Activated T-helper 9 cell treated with anti-CD3 and anti-CD28 coated beads, Interleukin-2, amount 50 U/mL, for 16 hours (primary cell): ENCODE measurements around the gene FOXD1.
"Not testable (repeated sequence)": the region's sequence is repeated elsewhere in the genome, so short reads cannot be mapped to it uniquely, and the experiment has no call there.

Experiments
- DNase-seq: peaks from one replicate; pipeline ENCODE4 v3.0.0-alpha.2; 2020; ENCODE audit warnings: low read depth

The FOXD1 gene

DNA sequence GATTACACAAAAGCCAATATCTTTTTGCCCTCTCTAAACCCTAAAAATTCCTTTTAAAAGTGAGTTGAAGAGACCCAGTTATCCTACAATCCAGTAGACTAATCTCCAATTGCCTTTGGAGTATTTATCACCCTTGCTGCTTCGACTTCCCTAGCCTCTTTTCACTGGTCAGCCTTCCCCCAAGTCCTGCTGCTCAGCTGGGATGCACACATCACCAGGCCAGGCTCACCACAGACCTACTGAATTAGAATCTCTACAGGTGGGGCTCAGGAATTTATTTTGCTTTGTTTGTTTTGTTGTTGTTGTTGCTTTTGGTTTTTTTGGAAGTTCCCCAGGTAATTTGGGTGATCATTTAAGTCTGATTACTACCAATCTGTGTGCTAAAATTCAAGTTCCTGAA, 11.6 kb upstream of the FOXD1 start:
- no peak for DNase-seq

DNA sequence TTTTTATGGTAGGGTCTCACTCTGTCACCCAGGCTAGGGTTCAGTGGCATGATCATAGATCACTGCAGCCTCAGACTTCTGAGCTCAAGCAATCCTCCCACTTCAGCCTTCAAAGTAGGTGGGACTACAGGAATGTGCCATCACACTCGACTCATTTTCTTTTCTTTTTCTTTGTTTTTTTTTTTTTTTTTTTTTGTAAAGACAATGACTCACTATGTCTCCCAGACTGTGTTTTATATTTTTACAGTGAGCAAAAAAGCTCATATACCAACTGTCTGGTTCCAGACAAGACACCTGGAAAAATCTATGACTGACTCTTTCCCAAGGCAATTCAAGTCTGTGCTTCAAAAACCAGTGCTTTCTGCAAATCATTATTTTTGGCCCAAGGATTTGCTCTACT, 10.8 kb upstream of the FOXD1 start:
- DNase-seq = no peak

DNA sequence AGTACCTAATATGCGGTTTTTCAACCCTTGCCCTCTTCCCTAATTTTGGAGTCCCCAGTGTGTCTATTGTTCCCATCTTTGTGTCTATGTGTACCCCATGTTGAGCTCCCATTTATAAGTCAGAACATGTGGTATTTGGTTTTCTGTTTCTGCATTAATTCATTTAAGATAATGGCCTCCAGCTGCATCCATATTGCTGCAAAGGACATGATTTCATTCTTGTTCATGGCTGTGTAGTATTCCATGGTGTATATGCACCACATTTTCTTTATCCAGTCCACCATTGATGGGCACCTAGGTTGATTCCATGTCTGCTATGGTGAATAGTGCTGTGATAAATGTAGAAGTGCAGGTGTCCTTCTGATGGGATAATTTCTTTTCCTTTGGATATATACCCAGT, 7.9 kb upstream of the FOXD1 start:
- DNase-seq = not testable (repeated sequence)

DNA sequence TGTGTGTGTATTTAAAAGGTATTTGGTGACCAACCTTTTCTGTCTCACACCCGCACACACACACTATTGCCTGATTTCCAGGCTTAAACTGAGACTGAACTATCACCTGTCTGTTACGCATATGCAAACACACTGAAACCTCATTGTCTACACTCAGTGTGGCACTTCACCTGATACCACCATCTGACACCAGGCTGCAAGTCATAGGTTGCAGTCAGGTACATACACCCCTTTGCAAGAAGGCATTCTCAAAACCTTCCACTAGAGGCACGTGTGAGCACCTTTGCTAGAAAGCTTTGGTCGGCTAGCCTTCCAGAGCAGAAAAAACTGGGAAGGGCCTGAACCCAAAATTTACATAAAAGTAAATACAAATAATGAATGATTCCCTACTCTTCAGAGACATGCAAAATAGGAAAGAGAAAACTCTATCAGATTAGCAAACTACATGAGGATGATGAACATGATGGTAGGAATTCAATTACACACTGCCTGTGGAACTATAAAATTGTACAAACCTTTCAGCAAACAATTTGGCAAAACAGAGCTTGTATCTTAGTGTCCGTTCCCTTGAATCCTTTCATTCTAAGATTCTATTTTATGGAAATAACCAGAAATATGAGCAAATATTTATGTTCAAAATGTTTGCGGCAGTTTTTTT, 5.9 kb upstream of the FOXD1 start:
- no peak for DNase-seq

DNA sequence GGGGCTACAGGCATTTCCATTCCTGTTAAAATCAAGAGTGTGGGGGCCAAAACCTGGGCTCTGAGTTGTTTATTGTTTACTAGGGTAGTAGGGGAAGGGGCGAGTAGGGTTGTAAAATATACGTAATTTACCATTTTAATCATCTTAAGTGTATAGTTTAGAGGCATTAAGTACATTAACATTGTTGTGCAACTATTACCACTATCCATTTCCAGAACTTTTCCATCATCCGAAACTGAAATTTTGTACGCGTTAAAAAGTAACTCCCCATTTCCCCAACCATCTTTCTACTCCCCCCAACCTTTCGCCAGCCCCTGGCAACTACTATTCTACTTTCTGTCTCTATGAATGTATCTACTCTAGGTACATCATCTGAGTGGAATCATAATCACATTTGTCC, 3.6 kb upstream of the FOXD1 start:
- DNase-seq = no peak

DNA sequence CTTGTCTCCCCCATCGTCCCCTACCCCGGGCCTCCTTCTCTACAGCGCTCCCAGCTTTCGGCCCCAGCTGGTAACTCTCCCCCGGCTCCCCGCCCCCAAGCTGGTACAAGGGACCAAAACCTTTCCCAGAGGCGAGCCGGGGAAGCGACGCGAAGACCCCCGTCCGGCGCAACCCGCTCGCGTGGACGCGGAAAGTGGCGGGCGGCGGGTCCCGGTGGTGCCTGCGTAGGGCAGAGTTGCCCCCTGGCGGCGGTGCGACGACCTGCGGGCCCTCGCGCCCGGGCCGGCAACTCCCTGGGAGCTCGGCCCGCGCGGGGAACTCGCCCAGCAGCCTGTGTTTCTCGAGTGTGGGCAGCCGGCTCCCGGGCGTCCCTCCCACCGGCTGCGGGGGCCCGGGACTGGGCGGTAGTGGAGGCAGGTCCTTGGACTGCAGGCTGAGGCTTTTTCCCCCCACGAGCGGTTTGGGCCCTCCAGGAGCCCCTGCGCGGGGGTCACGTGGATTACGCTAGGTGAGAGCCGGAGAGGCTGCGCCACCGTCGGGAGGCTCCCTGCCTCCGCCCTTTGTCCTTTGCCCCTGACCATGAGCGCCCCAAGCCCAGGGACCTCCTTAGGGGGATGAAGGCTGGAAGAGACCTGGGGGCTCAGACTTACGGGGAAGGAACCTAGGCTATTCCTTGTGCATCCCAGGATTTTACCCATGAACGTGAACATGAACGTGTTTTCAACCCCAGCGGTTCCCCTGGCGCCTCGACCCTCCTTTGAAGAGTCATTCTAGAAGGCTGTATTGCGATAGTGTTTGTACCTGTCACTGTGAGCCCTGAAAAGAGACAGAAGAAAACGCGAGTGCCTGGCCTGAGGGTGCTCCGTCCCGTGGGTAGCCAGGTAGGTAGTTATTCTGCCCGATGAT, 2.9 kb upstream of the FOXD1 start:
- DNase-seq = peak; percentile 51

DNA sequence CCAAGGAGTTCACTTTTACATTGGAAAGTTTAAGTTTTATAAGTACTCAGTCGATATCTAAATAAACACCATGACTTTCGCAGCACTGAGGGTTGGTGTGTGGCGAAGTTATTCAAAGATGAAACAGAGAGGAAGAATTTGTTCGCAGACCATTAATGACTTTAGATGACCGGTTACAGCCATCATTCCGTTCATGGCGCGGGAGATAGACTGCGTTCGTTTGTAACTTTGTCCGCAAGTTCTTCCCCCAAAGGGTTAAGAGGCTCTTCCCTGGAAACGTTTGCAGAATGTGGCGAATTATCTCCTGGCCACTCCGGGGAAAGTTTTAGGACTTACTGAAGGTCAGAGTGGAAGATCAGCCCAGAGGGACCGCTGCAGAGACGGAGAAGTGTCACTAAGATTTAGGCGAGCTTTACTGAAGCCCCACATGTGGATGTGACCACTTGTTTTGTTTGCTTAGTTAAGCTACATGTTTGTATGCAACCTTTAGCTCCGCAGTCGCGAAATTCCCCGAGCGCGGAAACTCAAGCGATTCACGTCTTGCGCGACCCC, 2.2 kb upstream of the FOXD1 start:
- DNase-seq = no peak

DNA sequence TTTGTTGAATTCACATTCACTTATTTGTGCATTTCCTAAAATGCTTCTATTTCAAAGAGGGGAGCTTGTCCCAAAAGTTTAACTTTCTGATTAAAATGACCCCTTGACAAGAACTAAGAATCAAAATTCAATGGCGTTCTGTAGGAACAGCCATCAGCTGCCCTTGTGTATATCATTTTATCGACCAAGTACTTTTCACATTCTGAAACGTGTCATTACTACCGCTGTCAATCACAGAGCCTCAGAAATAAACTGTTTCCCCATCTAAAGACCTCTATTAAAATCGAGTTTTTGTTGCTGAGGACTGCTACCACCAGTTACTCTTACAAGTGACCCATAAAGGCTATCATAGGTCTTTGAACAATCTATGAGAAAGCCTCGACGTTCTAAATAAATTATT, 1.6 kb upstream of the FOXD1 start:
- DNase-seq = no peak

DNA sequence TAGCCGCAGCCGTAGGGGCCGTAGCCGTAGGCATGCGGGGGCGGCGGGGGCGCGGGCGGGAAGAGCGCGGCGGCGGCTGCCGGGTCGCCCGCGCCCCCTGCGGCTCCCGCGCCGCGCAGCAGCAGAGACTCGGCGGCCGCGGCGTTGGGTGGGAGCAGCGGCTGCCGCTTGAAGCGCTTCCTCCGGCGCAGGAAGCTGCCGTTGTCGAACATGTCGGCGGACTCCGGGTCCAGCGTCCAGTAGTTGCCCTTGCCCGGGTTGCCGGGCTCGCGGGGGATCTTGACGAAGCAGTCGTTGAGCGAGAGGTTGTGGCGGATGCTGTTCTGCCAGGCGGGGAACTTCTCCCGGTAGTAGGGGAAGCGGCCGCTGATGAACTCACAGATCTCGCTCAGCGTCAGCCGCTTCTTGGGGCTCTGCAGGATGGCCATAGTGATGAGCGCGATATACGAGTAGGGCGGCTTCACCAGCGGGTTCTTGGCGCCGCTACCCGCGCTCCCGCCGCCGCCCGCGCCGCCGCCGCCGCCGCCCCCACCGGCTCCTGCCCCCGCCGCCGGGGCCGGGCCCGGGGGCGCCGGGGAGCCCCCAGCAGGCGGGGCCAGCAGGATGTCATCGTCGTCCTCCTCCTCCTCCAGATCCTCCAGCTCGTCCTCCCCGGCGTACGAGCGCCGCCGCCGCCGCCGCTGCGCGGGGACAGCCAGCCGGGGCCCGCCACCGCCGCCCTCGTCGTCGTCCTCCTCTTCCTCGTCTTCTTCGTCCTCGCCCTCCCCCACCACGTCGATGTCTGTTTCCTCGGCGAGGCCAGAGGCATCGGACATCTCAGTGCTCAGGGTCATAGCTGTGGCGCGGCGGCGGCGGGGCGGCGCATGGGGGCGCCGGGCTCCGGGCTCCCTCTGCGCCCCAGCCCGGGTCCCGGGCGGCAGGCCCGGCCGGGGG, 781 bp downstream of the FOXD1 start:
- DNase-seq = no peak

DNA sequence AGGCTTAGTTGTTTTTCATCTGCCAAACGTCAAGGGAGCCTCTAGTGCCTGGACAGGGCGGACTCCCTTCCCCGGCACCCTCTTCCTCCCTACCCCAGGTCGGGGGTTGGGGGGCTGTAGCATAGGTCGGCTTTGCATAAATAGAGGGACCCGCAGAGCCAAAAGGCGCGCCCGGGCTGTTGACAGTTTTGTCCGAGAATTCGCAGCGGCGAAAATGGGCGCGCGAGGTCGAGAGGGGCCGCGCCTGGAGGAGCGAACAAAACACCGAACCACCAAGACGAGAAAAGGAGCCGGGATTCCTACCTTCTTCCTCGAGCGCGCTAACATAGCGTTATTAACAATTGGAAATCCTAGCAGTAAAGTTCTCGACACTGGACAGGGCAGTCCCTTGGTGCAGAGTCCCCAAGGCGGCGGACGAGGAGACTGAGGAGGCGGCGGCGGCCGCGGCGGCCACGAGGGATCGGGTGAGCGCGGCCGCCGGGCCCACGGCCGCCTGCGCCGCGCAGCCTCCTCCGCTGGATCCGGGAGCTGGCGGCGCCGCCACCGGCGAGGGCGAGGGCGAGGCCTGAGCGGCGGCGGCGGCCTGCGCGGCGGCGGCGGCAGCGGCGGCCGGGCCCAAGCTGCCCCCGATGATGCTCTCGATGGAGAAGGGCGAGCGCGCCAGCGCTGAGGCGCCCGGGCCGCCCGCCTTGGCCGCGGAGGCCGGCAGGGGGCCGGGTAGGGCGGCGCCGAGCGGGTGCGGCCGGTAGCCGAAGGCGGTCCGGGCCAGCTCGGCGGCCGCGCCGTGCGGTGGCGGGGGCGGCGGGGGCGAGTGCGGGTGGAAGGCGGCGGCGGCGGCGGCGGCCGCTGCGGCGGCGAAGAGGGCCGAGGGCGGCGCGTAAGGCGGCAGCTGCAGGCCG, 1.7 kb downstream of the FOXD1 start:
- DNase-seq = no peak

DNA sequence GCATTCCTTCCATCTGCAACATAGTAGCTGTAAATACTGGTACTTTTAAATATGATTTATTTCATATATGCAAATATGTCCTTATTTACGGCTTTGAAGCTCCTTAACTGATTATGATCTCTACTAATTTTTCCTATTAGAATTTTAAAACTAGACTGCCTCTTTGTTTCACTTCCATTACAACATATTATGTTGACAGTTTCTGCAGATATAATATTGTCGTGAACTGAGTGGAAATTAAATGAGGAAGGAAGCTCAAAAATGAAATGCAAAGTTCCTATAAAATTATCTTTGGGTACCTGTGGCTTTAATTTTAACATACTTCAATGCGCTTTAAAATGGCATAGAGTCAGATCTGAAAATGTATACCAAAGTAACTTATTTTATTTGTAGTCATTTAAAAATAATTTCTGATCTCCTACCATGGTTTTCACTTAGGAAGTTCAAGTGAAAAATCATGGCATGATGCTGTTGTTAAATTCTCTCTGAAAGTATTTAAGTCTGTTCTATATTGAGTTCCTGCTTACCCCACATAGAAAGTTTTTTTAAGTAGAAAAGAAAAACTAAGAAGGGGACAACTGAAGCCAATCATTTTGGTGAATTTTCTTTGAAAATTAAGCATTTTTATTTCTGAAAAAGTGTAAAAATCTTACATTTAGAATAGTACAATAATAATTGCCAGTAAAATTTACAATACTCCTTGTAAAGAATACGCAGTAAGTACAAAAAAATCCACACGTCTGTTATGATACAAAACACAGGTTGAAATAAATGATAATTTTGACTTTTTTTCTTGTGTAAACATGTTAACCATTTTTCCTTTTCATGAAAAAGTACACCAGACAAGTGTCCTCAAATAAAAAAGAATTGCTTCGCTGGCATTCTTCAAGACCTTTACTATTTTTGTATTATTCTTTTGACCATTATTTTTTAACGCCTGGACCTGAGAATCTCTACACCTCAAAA, 2.6 kb downstream of the FOXD1 start:
- DNase-seq = no peak

DNA sequence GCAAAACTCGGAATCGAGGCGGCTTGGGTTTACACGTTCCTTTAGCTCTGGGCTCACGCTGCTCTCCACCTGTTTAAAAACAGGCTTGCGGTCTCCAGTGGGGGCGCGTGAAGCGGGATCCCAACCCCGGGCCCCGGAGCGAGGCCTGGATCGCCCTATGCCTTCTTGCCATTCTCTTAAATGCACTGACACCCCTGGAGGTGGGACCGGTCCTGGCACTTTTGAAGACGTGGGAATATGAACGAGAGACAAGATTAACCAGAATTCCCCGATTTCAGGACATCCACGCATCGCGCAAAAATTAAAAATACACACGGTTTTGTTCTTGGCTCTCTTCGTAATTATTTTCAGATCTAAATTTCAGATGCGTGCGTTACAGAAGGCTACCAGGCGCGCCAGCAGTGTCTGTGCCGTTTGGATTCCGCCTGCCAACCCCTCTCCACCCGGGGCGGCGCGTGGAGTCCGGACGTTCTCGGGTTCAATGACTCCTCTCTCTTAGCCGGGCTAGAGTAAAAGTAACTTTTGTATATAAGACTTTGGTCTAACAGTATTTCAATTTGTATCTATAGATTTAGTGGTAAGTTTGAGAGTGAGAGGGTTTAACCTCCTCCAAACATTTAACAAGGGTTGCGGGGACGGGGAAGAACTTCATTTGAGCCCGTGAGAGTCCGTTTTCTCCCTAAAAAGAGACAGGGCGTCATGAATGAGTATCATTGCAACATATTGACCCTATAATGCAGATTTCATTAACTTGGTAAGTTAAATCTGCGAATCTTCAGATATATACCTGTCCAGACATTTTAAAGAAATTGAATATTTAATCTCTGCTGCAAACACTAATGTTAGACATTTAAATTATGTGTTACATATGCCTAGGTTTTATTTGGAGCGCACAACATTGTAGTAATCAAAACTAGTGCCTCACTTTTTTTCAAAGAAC, 3.8 kb downstream of the FOXD1 start:
- no peak for DNase-seq

DNA sequence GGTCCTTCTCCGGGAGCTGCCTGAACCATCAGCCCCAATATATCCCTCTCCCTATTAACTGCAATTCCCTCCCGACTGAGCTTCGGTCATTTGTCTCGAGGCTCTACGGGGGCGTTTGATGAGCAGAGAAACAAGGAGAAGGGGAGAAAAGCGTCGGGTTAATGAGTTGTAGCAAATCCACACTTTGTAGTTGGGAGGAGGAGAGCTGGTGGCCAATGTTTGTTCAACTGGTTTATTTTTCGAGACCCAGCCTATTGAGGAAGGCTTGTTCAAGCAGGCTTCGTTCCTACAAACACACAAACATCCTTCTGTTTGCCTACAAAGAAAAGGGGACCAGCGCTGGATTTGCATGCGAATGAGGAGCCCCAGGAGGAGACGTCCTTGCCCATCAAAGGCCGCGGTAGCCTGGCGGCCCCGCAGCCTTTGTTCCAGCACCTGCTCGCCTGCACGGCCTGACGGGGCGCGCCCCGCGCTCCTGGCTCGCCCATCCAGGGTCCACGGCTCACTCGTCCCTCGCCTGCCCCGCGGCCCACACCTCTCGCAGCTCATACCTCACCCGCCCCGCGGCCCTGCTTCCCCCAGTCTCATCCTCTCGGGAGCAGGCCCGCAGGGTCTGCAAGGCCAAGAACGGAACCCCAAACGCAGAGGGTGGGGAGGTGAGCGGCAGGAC, 4.6 kb downstream of the FOXD1 start:
- no peak for DNase-seq

DNA sequence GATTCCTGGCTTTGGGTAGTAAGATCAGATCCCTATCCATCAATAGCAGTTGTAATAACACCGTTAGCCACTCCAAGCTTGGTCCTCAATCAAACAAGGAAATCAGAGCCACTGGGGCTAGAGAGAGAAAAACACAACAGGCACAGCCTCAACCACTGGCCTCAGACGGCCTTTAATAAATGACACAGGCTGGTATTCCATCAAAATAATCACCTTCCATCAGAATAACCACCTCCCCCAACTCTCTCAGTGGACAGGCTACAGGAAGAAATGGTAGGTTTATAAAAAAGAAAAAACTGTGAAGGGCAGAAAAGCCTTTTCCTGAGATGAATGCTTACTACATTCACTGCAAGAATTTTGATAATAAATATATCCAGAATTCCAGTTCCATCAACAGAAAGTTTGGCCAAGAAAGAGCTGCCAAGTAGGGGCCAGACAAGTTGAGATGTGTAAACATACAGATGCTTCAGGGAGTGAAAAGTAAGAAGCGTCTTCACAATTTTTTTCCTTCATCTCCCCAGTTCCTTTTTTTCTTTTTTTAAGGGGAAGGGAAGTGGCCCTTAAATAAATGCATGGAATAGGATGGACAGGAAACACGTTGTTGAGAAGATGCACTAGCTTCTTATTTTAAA, 5.5 kb downstream of the FOXD1 start:
- DNase-seq = no peak

DNA sequence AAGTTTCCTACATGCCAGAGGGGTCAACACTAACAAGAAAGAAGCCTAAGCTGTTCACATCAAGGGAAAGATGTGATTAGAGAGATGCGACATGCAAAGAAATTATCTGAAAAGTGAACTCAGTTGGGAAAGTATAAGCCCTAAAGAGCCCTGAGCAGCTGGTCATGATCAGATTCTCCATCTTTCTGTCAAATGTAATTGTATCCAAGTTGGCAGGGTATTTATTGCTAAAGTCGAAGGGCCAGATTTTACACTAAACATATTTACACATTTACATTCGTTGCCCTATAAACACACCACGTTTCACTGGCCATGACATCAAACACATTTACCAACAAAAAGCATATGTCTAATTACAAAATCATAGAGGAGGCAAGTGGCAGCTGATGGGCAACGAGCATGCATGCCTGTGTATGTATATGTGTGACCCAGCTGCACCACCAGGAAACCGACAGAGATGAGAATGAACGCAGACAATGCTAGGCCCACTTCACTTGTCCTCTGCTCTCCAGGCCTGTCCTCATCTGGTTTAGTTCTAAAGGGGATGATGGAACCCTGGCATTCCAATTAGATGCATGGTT, 6.3 kb downstream of the FOXD1 start:
- DNase-seq = no peak

DNA sequence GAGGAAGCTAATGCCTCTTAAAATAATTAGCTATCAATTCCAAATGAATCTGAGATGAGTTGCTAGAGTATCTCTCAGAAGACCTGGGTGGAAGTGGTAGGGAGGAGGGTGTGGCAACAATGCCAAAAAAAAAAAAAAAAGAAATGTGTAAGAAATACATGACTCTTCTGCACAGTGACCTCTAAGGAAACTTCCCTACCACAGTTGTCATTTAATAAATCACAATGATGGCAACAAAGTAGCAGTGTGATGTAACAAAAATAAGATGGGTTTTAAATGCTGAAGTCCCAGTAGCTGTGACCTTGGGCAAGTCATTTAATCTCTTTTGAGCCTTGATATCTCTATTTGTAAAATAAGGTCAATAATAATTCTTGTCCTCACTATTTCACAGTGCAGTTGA, 7.2 kb downstream of the FOXD1 start:
- no peak for DNase-seq

DNA sequence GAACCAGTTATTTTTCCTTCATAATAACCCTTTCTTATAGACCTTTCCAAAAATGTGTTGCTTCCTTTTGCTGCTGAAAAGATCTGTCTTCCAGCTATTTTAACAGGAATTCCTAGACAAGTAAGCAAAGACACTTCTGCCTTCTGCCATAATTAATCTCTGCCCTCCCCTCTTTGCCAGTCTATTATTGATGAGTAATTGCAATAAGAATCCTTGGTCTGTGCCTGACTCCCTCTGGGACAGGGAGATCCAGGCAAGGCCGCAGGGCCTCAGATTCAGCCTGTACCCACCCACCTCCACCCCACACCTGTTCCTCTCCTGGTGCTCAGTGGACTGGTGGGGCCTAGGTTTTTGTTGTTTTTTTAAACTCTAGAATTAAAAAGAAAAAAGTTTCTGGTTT, 8.3 kb downstream of the FOXD1 start:
- DNase-seq = no peak
